ENCODE measurements around the gene TMIE. TPM values are rescaled to one million over a fixed set of nuclear protein-coding genes. Genes with fewer than 3 reads are reported as not detected.

Gene TMIE
- total RNA-seq, 1 donor from 2014 or later = not detected

- intact Hi-C loops (cut with micrococcal nuclease) = no loop called here
Measured at GRCh38 chr3:46669191-46669999, 31.8 kb upstream of the TMIE start.

- intact Hi-C loops (cut with micrococcal nuclease) = no loop called here
Measured at GRCh38 chr3:46670000-46670890, 30.9 kb upstream of the TMIE start.

GRCh38 chr3:46670891-46671427 lies 30.2 kb upstream of the TMIE start:
- intact Hi-C loops (cut with micrococcal nuclease) = no loop called here

GRCh38 chr3:46671541-46672348 lies 29.4 kb upstream of the TMIE start:
- intact Hi-C loops (cut with micrococcal nuclease) = no loop called here

GRCh38 chr3:46672349-46672695 lies 28.9 kb upstream of the TMIE start:
- intact Hi-C loops (cut with micrococcal nuclease) = no loop called here

GRCh38 chr3:46673151-46674030 lies 27.8 kb upstream of the TMIE start:
- intact Hi-C loops (cut with micrococcal nuclease) = no loop called here

- intact Hi-C loops (cut with micrococcal nuclease) = no loop called here
Measured at GRCh38 chr3:46674031-46674845, 27.0 kb upstream of the TMIE start.

- intact Hi-C loops (cut with micrococcal nuclease) = no loop called here
Measured at GRCh38 chr3:46675426-46675825, 25.8 kb upstream of the TMIE start.

- intact Hi-C loops (cut with micrococcal nuclease) = no loop called here
Measured at GRCh38 chr3:46675843-46676567, 25.2 kb upstream of the TMIE start.

- intact Hi-C loops (cut with micrococcal nuclease) = no loop called here
Measured at GRCh38 chr3:46676601-46677410, 24.4 kb upstream of the TMIE start.

GRCh38 chr3:46677411-46677726 lies 23.8 kb upstream of the TMIE start:
- intact Hi-C loops (cut with micrococcal nuclease) = no loop called here

GRCh38 chr3:46678280-46678679 lies 22.9 kb upstream of the TMIE start:
- intact Hi-C loops (cut with micrococcal nuclease) = no loop called here

- intact Hi-C loops (cut with micrococcal nuclease) = no loop called here
Measured at GRCh38 chr3:46679681-46680080, 21.5 kb upstream of the TMIE start.

GRCh38 chr3:46680298-46680826 lies 20.8 kb upstream of the TMIE start:
- intact Hi-C loops (cut with micrococcal nuclease) = no loop called here

GRCh38 chr3:46681387-46681786 lies 19.8 kb upstream of the TMIE start:
- intact Hi-C loops (cut with micrococcal nuclease) = no loop called here

- intact Hi-C loops (cut with micrococcal nuclease) = no loop called here
Measured at GRCh38 chr3:46681856-46682540, 19.2 kb upstream of the TMIE start.

GRCh38 chr3:46682974-46683373 lies 18.2 kb upstream of the TMIE start:
- intact Hi-C loops (cut with micrococcal nuclease) = no loop called here

Data from T-helper 2 cell treated with Interferon-gamma antibody and Interleukin-4, amounts not matched to agents 100 ng/mL and 5 ng/mL, for 36 hours (primary cell).